ENCODE measurements around the gene MEGF11.

The MEGF11 gene

DNA sequence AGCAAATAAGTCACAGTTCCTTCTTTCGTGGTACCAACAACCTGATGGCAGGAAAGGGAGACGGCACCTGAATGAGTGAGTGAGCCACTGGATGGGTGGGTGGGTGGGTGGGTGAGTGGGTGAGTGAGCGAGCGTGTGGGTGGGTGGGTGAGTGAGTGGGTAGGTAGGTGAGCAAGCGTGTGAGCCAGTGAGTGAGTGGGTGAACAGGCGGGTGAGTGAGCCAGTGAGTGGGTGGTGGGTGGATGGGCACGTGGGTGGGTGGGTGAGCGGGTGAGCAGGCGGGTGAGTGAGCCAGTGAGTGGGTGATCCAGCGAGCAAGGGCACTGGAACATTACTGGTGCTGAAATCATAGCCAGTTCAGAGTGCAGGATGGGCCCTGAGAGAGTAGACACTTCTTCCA is 152.8 kb downstream of the MEGF11 start:
- Histone ChIP-seq H3K4me3 (ENCODE audit: extremely low read depth, insufficient read depth, low read length, poor library complexity, severe bottlenecking) (no peak overlapping the region), H3K4me1 (ENCODE audit: control insufficient read depth, insufficient read depth, low read length, poor library complexity, severe bottlenecking) (no peaks in the 10 kb centered on the region), H3K9me3 (ENCODE audit: control insufficient read depth, low read length) (no peaks in the 10 kb centered on the region), H3K36me3 (ENCODE audit: control insufficient read depth, insufficient read depth, low read length) (no peaks in the 10 kb centered on the region), H3K27ac (ENCODE audit: low read depth, low read length, severe bottlenecking) (no peak overlapping the region)
- WGBS, 2 experiments (ENCODE audit: insufficient coverage in 2 of 2): 91 to 100% methylated on average over 2 to 8 of the region's 10 CpGs

DNA sequence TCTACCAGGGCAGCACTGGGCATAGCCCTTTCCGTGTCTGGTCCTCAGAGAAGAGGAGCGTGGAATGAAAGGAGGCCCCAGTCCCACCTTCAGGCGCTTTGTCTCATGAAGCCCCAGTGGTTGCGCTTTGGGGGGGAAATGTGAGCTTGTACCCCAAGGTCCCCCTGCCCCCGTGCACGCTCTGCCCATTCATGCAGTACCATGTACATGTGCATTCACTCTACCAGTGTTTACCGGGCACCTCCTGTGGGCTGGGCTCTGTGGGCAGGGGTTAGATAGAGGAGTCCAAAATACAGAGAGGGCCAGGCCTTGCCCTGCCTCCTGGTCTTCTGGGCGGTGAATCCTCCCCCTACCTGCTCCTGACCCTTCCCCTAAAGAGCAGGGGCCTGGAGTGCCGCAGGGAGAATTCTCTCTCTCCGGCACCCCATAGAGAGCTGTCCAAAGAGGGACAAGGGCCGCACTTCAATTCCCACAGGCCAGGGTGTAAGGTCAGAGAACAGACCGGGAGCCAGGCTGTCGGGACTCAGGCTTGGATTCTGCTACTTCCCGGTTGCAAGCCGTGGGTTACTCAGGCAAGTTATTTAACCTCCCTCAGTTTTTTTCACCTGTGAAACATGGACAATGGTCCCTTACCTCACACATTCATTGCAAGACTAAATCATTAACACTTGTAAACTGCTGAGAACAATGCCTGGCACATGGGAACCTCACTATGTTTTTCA is 153.4 kb downstream of the MEGF11 start:
- Histone ChIP-seq H3K36me3 (ENCODE audit: control insufficient read depth, insufficient read depth, low read length) (no peaks in the 10 kb centered on the region), H3K9me3 (ENCODE audit: control insufficient read depth, low read length) (no peaks in the 10 kb centered on the region), H3K4me1 (ENCODE audit: control insufficient read depth, insufficient read depth, low read length, poor library complexity, severe bottlenecking) (no peaks in the 10 kb centered on the region), H3K27ac (ENCODE audit: low read depth, low read length, severe bottlenecking) (no peak overlapping the region), H3K4me3 (ENCODE audit: extremely low read depth, insufficient read depth, low read length, poor library complexity, severe bottlenecking) (no peak overlapping the region)
- 66 to 71% methylated on average over 12 to 15 of the region's 15 CpGs for WGBS, 2 experiments (ENCODE audit: insufficient coverage in 2 of 2)

DNA sequence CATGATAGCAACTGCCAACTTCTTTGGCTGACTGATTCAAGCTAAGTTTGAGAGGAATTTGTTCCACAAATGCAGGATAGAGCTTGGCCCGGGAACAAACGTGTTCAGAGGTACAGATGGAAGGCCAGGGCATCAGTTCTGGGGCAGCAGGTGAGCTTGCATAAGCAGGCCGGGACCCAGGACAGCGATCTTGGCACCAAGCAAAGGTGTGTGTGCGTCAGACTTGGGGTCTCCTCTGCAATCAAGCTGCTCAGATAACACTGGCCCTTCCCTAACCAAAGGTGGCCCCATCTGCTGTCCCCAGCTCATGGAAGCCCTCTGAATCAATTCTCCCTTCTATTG is 155.6 kb downstream of the MEGF11 start:
- H3K4me1 ChIP-seq (ENCODE audit: control insufficient read depth, insufficient read depth, low read length, poor library complexity, severe bottlenecking): no peaks in the 10 kb centered on the region
- no peak overlapping the region for H3K27ac ChIP-seq (ENCODE audit: low read depth, low read length, severe bottlenecking)
- H3K36me3 ChIP-seq (ENCODE audit: control insufficient read depth, insufficient read depth, low read length): no peaks in the 10 kb centered on the region
- WGBS, 2 experiments (ENCODE audit: insufficient coverage in 2 of 2): 71 to 79% methylated on average over 5 of the region's 5 CpGs
- H3K4me3 ChIP-seq (ENCODE audit: extremely low read depth, insufficient read depth, low read length, poor library complexity, severe bottlenecking): no peak overlapping the region
- H3K9me3 ChIP-seq (ENCODE audit: control insufficient read depth, low read length): no peaks in the 10 kb centered on the region

DNA sequence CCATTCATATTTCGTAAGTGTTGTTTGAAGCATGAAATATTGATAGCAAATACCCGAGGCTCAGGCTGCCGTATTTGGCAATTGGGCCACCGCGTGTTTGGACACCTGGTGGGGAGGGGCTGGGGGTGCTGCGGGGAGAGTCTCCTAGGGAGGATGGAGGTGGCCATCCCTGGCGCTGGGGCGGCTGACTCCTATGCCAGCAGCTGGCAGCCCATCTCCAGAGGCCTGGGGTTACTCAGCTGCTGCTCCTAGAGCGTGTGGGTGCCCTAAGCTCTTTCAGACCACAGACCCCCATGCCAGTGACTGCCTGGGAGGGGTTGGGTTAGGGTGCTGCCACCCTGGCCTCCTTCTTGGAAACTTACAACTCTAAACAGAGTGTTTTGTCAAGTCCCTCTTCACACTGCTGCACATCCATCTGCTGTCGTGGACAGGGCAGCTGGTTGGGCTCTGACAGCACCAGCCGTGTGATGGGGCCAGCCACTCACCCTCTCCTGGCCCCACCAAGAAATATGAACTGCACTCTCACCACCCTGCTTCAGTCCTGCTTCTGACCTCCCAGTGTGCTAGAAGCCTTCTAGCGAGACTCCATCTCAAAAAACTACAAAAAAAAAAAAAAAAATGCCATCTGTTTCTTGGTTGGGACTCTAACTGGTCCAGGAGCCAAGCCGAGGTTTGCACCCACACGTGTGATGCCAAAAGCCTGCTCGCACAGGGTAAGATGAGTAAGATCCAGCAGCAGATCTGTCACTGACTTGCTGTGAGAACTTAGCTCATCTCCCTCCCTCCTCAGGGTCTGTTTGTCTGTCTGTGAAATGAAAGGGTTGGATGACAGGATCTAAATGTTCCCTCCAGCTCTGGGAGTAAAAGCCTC is 156.2 kb downstream of the MEGF11 start:
- Histone ChIP-seq H3K4me3 (ENCODE audit: extremely low read depth, insufficient read depth, low read length, poor library complexity, severe bottlenecking) (no peak overlapping the region), H3K27ac (ENCODE audit: low read depth, low read length, severe bottlenecking) (no peak overlapping the region), H3K9me3 (ENCODE audit: control insufficient read depth, low read length) (no peaks in the 10 kb centered on the region), H3K4me1 (ENCODE audit: control insufficient read depth, insufficient read depth, low read length, poor library complexity, severe bottlenecking) (no peaks in the 10 kb centered on the region), H3K36me3 (ENCODE audit: control insufficient read depth, insufficient read depth, low read length) (no peaks in the 10 kb centered on the region)
- 84 to 91% methylated on average over 10 to 13 of the region's 15 CpGs for WGBS, 2 experiments (ENCODE audit: insufficient coverage in 2 of 2)

DNA sequence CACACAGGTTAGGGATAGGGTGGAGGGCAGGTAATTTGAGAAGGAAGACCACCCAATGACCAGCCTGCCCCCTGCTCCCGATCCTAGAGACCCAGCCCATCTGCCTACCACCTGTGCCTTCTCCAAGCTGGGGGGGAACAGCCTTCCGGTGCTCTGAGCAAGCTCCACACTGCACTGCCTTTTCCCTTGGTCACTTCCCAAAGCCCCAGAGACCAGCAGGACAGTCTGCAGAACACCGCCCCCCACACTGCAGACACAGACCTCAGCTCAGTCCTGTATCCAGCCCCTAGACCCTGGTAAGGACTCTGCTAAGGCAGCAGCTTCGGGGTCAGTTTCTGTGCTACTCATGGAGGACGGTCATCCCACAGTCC is 156.9 kb downstream of the MEGF11 start:
- 91 to 100% methylated on average over 4 to 5 of the region's 5 CpGs for WGBS, 2 experiments (ENCODE audit: insufficient coverage in 2 of 2)
- Histone ChIP-seq H3K9me3 (ENCODE audit: control insufficient read depth, low read length) (no peaks in the 10 kb centered on the region), H3K4me3 (ENCODE audit: extremely low read depth, insufficient read depth, low read length, poor library complexity, severe bottlenecking) (no peak overlapping the region), H3K27ac (ENCODE audit: low read depth, low read length, severe bottlenecking) (no peak overlapping the region), H3K4me1 (ENCODE audit: control insufficient read depth, insufficient read depth, low read length, poor library complexity, severe bottlenecking) (no peaks in the 10 kb centered on the region), H3K36me3 (ENCODE audit: control insufficient read depth, insufficient read depth, low read length) (no peaks in the 10 kb centered on the region)

DNA sequence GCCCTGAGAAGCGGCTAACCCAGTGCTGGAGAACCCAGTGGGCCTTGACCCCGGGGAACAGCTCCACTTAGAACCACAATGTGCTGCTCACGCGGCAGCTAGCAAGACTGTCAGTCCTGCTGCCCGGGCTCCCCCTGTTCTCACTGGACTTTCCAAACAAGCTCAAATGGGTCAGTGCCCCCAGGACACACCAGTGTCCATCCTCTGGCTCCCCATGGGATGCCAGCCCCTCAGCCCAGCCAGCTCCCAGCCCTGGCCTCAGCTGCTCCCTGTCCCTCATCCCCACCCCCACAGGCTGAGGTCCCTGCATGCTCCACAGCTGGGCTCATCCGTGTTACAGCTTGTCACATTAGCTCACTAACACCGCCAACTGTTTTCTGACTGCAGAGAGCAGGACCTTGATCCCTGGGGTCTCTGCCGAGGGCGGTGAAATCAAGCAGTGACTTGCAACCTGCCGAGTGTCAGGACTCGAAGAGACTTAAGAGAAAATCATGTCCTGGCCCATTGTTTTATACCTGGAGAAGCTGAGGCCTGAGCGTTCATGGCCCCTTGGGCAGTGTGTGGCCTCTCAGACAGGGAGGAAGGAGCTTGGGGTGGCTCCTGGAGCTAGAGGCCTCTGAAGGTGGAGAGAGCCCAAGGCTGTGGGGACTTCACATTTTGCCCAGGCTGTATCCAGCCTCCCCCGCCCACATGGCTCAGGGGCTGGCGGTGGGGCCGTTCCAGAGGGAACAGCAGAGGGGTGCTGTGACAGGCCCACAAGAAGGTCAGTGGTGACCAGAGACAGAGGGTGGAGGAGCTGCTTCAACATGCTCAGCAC is 157.5 kb downstream of the MEGF11 start:
- Histone ChIP-seq H3K36me3 (ENCODE audit: control insufficient read depth, insufficient read depth, low read length) (no peaks in the 10 kb centered on the region), H3K4me3 (ENCODE audit: extremely low read depth, insufficient read depth, low read length, poor library complexity, severe bottlenecking) (no peak overlapping the region), H3K27ac (ENCODE audit: low read depth, low read length, severe bottlenecking) (no peak overlapping the region), H3K4me1 (ENCODE audit: control insufficient read depth, insufficient read depth, low read length, poor library complexity, severe bottlenecking) (no peaks in the 10 kb centered on the region), H3K9me3 (ENCODE audit: control insufficient read depth, low read length) (no peaks in the 10 kb centered on the region)
- WGBS, 2 experiments (ENCODE audit: insufficient coverage in 2 of 2): 72 to 81% methylated on average over 14 to 15 of the region's 15 CpGs

DNA sequence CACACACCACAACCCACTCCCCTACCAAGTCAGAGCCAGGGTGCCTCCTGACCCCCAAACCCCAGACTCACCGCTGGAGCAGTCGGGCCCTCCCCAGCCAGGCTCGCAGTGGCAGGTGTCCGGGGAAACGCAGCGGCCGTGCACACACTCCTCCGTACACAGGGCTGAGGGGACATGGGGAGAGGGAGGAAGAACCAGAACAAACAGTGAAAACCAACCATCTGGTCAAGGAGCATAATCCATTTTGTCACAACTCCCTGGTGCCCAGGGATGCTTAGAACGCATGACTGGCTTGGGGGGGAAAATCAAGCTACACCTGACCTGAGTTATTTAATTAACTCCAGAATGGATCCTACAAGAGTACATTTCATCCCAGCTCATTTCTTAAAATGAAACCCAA is 159.2 kb downstream of the MEGF11 start:
- no peaks in the 10 kb centered on the region for H3K4me1 ChIP-seq (ENCODE audit: control insufficient read depth, insufficient read depth, low read length, poor library complexity, severe bottlenecking)
- no peaks in the 10 kb centered on the region for H3K9me3 ChIP-seq (ENCODE audit: control insufficient read depth, low read length)
- WGBS, 2 experiments (ENCODE audit: insufficient coverage in 2 of 2): 96 to 100% methylated on average over 1 to 5 of the region's 9 CpGs
- H3K27ac ChIP-seq (ENCODE audit: low read depth, low read length, severe bottlenecking): no peak overlapping the region
- H3K4me3 ChIP-seq (ENCODE audit: extremely low read depth, insufficient read depth, low read length, poor library complexity, severe bottlenecking): no peak overlapping the region
- H3K36me3 ChIP-seq (ENCODE audit: control insufficient read depth, insufficient read depth, low read length): no peaks in the 10 kb centered on the region

DNA sequence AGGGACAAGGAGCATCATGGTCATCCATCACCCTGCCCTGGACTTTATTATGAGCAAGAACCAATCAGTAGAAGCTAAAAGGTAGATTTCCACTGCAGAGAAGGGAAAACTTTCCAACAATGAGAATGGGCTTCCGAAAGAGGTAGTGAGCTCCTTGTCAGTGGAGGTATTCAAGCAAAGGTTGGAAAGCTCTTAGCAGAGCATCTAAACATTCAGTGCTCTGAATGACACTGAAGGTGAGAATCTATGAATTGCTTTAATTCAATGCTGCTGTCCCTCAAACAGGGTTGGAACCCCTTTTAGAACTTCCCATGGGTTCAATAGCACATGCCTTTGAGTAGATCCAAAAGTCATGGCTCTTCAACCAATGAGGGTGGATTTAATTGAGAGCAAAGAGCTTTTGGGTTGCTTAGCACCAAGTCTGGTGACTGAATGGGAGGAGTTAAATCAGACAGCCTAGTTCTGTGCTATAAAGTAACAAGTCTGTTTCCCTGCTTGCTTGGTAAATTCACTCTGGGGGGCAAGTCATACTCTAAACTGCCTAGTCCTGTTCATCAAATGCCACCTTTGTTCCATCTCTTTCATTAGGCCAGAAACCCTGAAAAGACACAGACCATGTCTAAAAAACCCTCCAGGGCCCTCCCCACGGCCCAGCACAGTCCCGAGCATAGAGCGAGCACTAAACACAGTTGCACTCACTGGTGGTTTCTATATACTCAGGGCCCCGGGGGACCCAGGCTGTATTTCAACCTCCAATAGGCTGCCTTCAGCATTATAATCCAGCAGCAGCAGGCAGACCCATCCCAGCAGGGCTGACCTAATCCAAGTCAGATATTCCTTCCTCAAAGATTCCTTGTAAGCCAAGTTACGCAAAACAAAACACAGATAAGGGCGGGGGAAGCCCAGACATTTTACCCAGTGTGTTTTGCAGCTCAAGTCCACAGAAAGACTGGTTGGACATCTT is 161.2 kb downstream of the MEGF11 start:
- Histone ChIP-seq H3K4me1 (ENCODE audit: control insufficient read depth, insufficient read depth, low read length, poor library complexity, severe bottlenecking) (no peaks in the 10 kb centered on the region), H3K9me3 (ENCODE audit: control insufficient read depth, low read length) (no peaks in the 10 kb centered on the region), H3K27ac (ENCODE audit: low read depth, low read length, severe bottlenecking) (no peak overlapping the region), H3K4me3 (ENCODE audit: extremely low read depth, insufficient read depth, low read length, poor library complexity, severe bottlenecking) (no peak overlapping the region), H3K36me3 (ENCODE audit: control insufficient read depth, insufficient read depth, low read length) (no peaks in the 10 kb centered on the region)
- WGBS, 2 experiments (ENCODE audit: insufficient coverage in 2 of 2): 85 to 92% methylated on average over 7 of the region's 7 CpGs

DNA sequence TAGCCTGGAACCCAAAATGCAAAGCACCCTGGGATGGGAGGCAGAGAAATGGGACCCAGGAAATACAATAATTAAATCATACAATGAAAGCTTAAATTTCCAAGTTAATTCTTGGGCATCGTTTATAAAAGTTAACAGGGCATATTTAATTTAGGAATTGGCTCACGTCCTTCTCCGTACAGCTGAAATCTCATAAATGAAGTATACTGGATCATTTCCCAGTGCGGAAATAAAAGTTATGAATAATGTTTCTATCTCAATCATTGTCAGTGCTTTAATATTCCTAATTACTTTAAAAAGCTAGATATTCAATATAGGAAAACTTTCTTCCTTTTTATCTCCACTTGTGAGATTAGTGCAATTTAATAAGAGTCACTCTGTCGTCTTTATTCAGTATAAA is 164.0 kb downstream of the MEGF11 start:
- Histone ChIP-seq H3K4me3 (ENCODE audit: extremely low read depth, insufficient read depth, low read length, poor library complexity, severe bottlenecking) (no peak overlapping the region), H3K9me3 (ENCODE audit: control insufficient read depth, low read length) (no peaks in the 10 kb centered on the region), H3K4me1 (ENCODE audit: control insufficient read depth, insufficient read depth, low read length, poor library complexity, severe bottlenecking) (no peaks in the 10 kb centered on the region), H3K27ac (ENCODE audit: low read depth, low read length, severe bottlenecking) (no peak overlapping the region), H3K36me3 (ENCODE audit: control insufficient read depth, insufficient read depth, low read length) (no peaks in the 10 kb centered on the region)
- WGBS, 2 experiments (ENCODE audit: insufficient coverage in 2 of 2): 100% methylated on average over 3 of the region's 5 CpGs

DNA sequence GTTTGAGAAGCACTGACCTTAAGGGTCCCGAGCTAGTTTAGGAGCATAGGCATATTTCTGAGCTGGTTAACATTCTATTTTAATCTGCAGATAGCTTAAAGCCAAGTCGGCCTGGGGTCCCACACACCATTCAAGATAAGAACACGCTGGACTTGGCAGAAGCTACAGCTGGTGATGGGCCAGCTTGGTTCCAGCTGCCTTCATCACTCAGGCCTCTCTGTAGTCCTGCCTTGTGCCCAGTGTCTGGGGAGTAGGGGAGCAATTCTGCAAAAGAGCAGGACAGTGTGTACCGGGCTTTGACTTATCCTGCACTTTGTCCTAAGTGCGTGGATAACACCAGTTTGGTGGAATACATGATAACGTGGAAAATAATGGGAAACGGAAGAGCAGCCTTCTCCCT is 164.5 kb downstream of the MEGF11 start:
- Histone ChIP-seq H3K4me1 (ENCODE audit: control insufficient read depth, insufficient read depth, low read length, poor library complexity, severe bottlenecking) (no peaks in the 10 kb centered on the region), H3K9me3 (ENCODE audit: control insufficient read depth, low read length) (no peaks in the 10 kb centered on the region), H3K36me3 (ENCODE audit: control insufficient read depth, insufficient read depth, low read length) (no peaks in the 10 kb centered on the region), H3K4me3 (ENCODE audit: extremely low read depth, insufficient read depth, low read length, poor library complexity, severe bottlenecking) (no peak overlapping the region), H3K27ac (ENCODE audit: low read depth, low read length, severe bottlenecking) (no peak overlapping the region)
- WGBS, 2 experiments (ENCODE audit: insufficient coverage in 2 of 2): 87% methylated on average over 5 to 6 of the region's 7 CpGs

Data from mesodermal cell (in vitro differentiated cells).